GF-D8 (cell line): ENCODE measurements around the gene WDCP.
"Not testable (repeated sequence)": the region's sequence is repeated elsewhere in the genome, so short reads cannot be mapped to it uniquely, and the experiment has no call there.

Source experiments
- DNase-seq: peaks from one replicate; lab custom pipeline; 2025; lab: John Stamatoyannopoulos, UW

The WDCP gene

GRCh38 chr2:24046930-24047702 lies at the start of gene WDCP:
Gene WDCP (minus strand): TSS chr2:24047391. CDS start chr2:24039494, 7,897 bp downstream.
- DNase-seq: peak; percentile 97

- not testable (repeated sequence) for DNase-seq
Measured at GRCh38 chr2:24095171-24095677, 48.0 kb upstream of the WDCP start.

- not testable (repeated sequence) for DNase-seq
Measured at GRCh38 chr2:24093270-24093669, 46.1 kb upstream of the WDCP start.

GRCh38 chr2:24088821-24089359 lies 41.7 kb upstream of the WDCP start:
- DNase-seq: no peak

- DNase-seq: no peak
Measured at GRCh38 chr2:24087032-24087431, 39.8 kb upstream of the WDCP start.

GRCh38 chr2:24086241-24086640 lies 39.0 kb upstream of the WDCP start:
- no peak for DNase-seq

- DNase-seq: no peak
Measured at GRCh38 chr2:24085200-24085489, 38.0 kb upstream of the WDCP start.

GRCh38 chr2:24084386-24085199 lies 37.4 kb upstream of the WDCP start, which contains the start of gene TP53I3:
Gene TP53I3 (minus strand): TSS chr2:24084834. CDS start chr2:24084326, 508 bp downstream.
- no peak for DNase-seq

GRCh38 chr2:24083567-24084385 lies 36.6 kb upstream of the WDCP start:
- DNase-seq: no peak

- DNase-seq: no peak
Measured at GRCh38 chr2:24082787-24083566, 35.8 kb upstream of the WDCP start.

- no peak for DNase-seq
Measured at GRCh38 chr2:24080701-24081100, 33.5 kb upstream of the WDCP start.

- no peak for DNase-seq
Measured at GRCh38 chr2:24077879-24078278, 30.7 kb upstream of the WDCP start.

- DNase-seq: no peak
Measured at GRCh38 chr2:24077535-24077877, 30.3 kb upstream of the WDCP start.

GRCh38 chr2:24076849-24077534 lies 29.8 kb upstream of the WDCP start:
- DNase-seq: peak; percentile 55

GRCh38 chr2:24075915-24076848 lies 29.0 kb upstream of the WDCP start, which contains the start of gene SF3B6:
Gene SF3B6 (minus strand): TSS chr2:24076326. CDS start chr2:24076229, 97 bp downstream.
- peak; percentile 96 for DNase-seq

GRCh38 chr2:24075259-24075658 lies 28.1 kb upstream of the WDCP start:
- no peak for DNase-seq

GRCh38 chr2:24073816-24074215 lies 26.6 kb upstream of the WDCP start:
- DNase-seq: no peak

GRCh38 chr2:24072259-24072658 lies 25.1 kb upstream of the WDCP start:
- no peak for DNase-seq

- no peak for DNase-seq
Measured at GRCh38 chr2:24065341-24065740, 18.1 kb upstream of the WDCP start.
